Endothelial cell of umbilical vein (primary cell): ENCODE data around the gene DHX40. TPM values are rescaled to one million over a fixed set of nuclear protein-coding genes. Genes with fewer than 3 reads are reported as not detected.

Experiments used
- Bru-seq: library from RNA; stranded (reverse); fragments of 400-500 nt; gene quantifications from one replicate; lab custom pipeline; 2021; lab: Mats Ljungman, UMichigan
- BruChase-seq, 2 experiments: library from RNA; stranded (reverse); fragments of 400-500 nt; gene quantifications; one replicate each; lab custom pipeline; 2021; lab: Mats Ljungman, UMichigan
- BruUV-seq: library from RNA; stranded (reverse); fragments of 400-500 nt; replicated peaks from 2 replicates; lab custom pipeline; 2021; lab: Mats Ljungman, UMichigan
- CTCF ChIA-PET: fragments of 300-600, 350-600 bp; sonication (Branson Sonifier 250); formaldehyde crosslinking; loops from one replicate; lab custom pipeline; 2021; ENCODE audit warnings: antibody characterized with exemption, inconsistent platforms; lab: Charles Lee
- POLR2A ChIA-PET: fragments of 300-600, 350-600 bp; sonication (Branson Sonifier 250); formaldehyde crosslinking; loops from one replicate; lab custom pipeline; 2021; ENCODE audit warnings: antibody characterized with exemption, inconsistent platforms; lab: Charles Lee
- DNase-seq: peaks from one replicate; pipeline ENCODE4 v3.0.0-alpha.2; 2011; ENCODE audit warnings: low read depth, low spot score
- FAIRE-seq: peaks from 2 replicates; lab custom pipeline; 2011; peaks lifted over from hg19 to GRCh38; lab: Jason Lieb, UNC
- H2AFZ ChIP-seq: 2 replicates; pipeline ENCODE4 v1.6.0; 2012; ENCODE audit warnings: low read depth, low read length, control low read depth, inconsistent platforms
- H3K27ac ChIP-seq: 2 replicates; pipeline ENCODE4 v1.5.1; 2011; ENCODE audit warnings: low read depth, mild to moderate bottlenecking, control low read depth, low read length, moderate library complexity; ENCODE audit not compliant: insufficient read depth
- H3K27me3 ChIP-seq, 2 experiments: 2 replicates each; pipeline versions ENCODE4 v1.6.0 to v1.6.1; 2011; ENCODE audit warnings: low read length in 2 of 2, mixed read lengths in 1 of 2; ENCODE audit not compliant: control insufficient read depth in 2 of 2, insufficient read depth in 2 of 2
- H3K36me3 ChIP-seq, 2 experiments: 2 replicates in 1 of 2; 3 replicates in 1 of 2; pipeline ENCODE4 v1.5.1; 2011; ENCODE audit warnings: low read length in 2 of 2, mild to moderate bottlenecking in 1 of 2, moderate library complexity in 1 of 2; ENCODE audit not compliant: control insufficient read depth in 2 of 2, insufficient read depth in 2 of 2; ENCODE audit errors: extremely low read depth in 1 of 2
- H3K4me1 ChIP-seq: 3 replicates; pipeline ENCODE4 v1.5.1; 2011; ENCODE audit warnings: mild to moderate bottlenecking, low read length; ENCODE audit not compliant: control insufficient read depth, insufficient read depth; ENCODE audit errors: extremely low read depth
- H3K4me2 ChIP-seq: 2 replicates; pipeline ENCODE4 v1.6.1; 2011; ENCODE audit warnings: low read length, control low read depth, mixed read lengths; ENCODE audit not compliant: insufficient read depth
- H3K4me3 ChIP-seq, 3 experiments: fragments of 200-600 bp in 1 of 3; sonication (generic), shearing (Covaris generic) in 1 of 3; replicated peaks in 1 of 3; 2 replicates each; pipeline ENCODE4 v1.5.1; 2011 to 2016; ENCODE audit warnings: control low read depth in 3 of 3, low read length in 3 of 3, mild to moderate bottlenecking in 2 of 3, inconsistent platforms in 1 of 3, low read depth in 1 of 3, moderate library complexity in 1 of 3; ENCODE audit not compliant: insufficient read depth in 1 of 3
- H3K79me2 ChIP-seq: 2 replicates; pipeline ENCODE4 v1.6.0; 2012; ENCODE audit warnings: low read length, inconsistent platforms; ENCODE audit not compliant: control insufficient read depth, insufficient read depth
- H3K9ac ChIP-seq: replicated peaks from 2 replicates; pipeline ENCODE3; 2011; ENCODE audit warnings: low read length, control low read depth; ENCODE audit not compliant: insufficient read depth; ENCODE audit errors: extremely low read depth
- H3K9me1 ChIP-seq: replicated peaks from 3 replicates; pipeline ENCODE4 v1.6.0; 2011; ENCODE audit warnings: mild to moderate bottlenecking, low read length; ENCODE audit not compliant: control insufficient read depth, insufficient read depth; ENCODE audit errors: extremely low read depth
- H3K9me3 ChIP-seq: replicated peaks from 2 replicates; pipeline ENCODE4 v1.5.1; 2012; ENCODE audit warnings: low read length, inconsistent platforms; ENCODE audit not compliant: control insufficient read depth, insufficient read depth
- H4K20me1 ChIP-seq: replicated peaks from 2 replicates; pipeline ENCODE3; 2011; ENCODE audit warnings: mild to moderate bottlenecking, low read length; ENCODE audit not compliant: control insufficient read depth, insufficient read depth; ENCODE audit errors: extremely low read depth
- EZH2 ChIP-seq: IDR thresholded peaks from 2 replicates; pipeline ENCODE4 v1.6.1; 2012; ENCODE audit warnings: borderline replicate concordance, low read depth, mild to moderate bottlenecking, moderate library complexity, low read length, inconsistent platforms; ENCODE audit not compliant: severe bottlenecking
- FOS ChIP-seq: IDR thresholded peaks from 2 replicates; pipeline ENCODE4 v1.6.1; 2011; ENCODE audit warnings: mild to moderate bottlenecking, low read length, moderate library complexity, borderline replicate concordance; ENCODE audit not compliant: insufficient read depth
- GATA2 ChIP-seq: IDR thresholded peaks from 2 replicates; pipeline ENCODE4 v1.7.0; 2011; ENCODE audit warnings: low read depth, mild to moderate bottlenecking, moderate library complexity, mixed read lengths, low read length; ENCODE audit not compliant: insufficient read length, insufficient read depth
- JUN ChIP-seq: IDR thresholded peaks from 2 replicates; pipeline ENCODE4 v1.6.1; 2011; ENCODE audit warnings: borderline replicate concordance, low read depth; ENCODE audit not compliant: insufficient read length, insufficient read depth
- MYC ChIP-seq: IDR thresholded peaks from one replicate; pipeline ENCODE4 v1.6.1; 2011; ENCODE audit warnings: mild to moderate bottlenecking, low read depth, low read length
- POLR2A ChIP-seq: IDR thresholded peaks from 2 replicates; pipeline ENCODE4 v1.6.1; 2012; ENCODE audit warnings: low read depth, mild to moderate bottlenecking, control low read depth, low read length
- POLR2AphosphoS5 ChIP-seq: IDR thresholded peaks from 2 replicates; pipeline ENCODE4 v1.6.1; 2012; ENCODE audit warnings: low read depth, mild to moderate bottlenecking, control low read depth, low read length, moderate library complexity; ENCODE audit not compliant: insufficient read depth
- dilution Hi-C: fragments of 300-500 bp; cut with MboI; formaldehyde crosslinking; loops from one replicate; pipeline ENCODE4 v1.15.0; 2019; ENCODE audit warnings: low sequenced_read_pairs; ENCODE audit not compliant: extremely low pct_ligation_motif_present
- intact Hi-C: fragments of 100-400 bp; cut with micrococcal nuclease; formaldehyde crosslinking; loops from one replicate; pipeline ENCODE4 v1.10.0; 2022
- long read RNA-seq: library from polyadenylated mRNA; stranded (forward); transcript quantifications from one replicate; pipeline ENCODE4 v2.0.0, GENCODE V29; 2021
- polyA minus RNA-seq, 3 experiments: library from RNA; depleted of rRNA, polyadenylated mRNA; stranded (reverse); fragments of >200 nt; gene quantifications; 1 replicate in 1 of 3; 2 replicates in 2 of 3; pipeline ENCODE4 v1.2.3, GENCODE V29; 2011
- polyA plus RNA-seq, 4 experiments: library from polyadenylated mRNA; depleted of rRNA in 3 of 4; stranded (reverse) in 3 of 4; unstranded in 1 of 4; fragments of >200 nt; gene quantifications; 2 replicates each; pipeline versions ENCODE4 v1.2.1 to v1.2.3, GENCODE V29; 2011 to 2012; ENCODE audit warnings: missing spikeins in 1 of 4
- total RNA-seq: library from RNA; stranded (reverse); gene quantifications from 2 replicates; pipeline ENCODE4 v1.2.3, GENCODE V29; 2021
- TF ChIP-seq, protein P1 (sequence below), 2 donors: IDR thresholded peaks; 1 replicate in 1 of 2; 2 replicates in 1 of 2; pipeline ENCODE4 v1.5.1; 2011; ENCODE audit warnings: low read length in 2 of 2, mild to moderate bottlenecking in 2 of 2, moderate library complexity in 2 of 2, control low read depth in 1 of 2, inconsistent platforms in 1 of 2, low read depth in 1 of 2; ENCODE audit not compliant: insufficient read depth in 1 of 2; ENCODE audit errors: extremely low read depth in 1 of 2
- TF ChIP-seq, protein P2 (sequence below): IDR thresholded peaks from 2 replicates; pipeline ENCODE4 v1.6.1; 2011; ENCODE audit not compliant: insufficient read depth, insufficient read length

DHX40 gene, protein sequence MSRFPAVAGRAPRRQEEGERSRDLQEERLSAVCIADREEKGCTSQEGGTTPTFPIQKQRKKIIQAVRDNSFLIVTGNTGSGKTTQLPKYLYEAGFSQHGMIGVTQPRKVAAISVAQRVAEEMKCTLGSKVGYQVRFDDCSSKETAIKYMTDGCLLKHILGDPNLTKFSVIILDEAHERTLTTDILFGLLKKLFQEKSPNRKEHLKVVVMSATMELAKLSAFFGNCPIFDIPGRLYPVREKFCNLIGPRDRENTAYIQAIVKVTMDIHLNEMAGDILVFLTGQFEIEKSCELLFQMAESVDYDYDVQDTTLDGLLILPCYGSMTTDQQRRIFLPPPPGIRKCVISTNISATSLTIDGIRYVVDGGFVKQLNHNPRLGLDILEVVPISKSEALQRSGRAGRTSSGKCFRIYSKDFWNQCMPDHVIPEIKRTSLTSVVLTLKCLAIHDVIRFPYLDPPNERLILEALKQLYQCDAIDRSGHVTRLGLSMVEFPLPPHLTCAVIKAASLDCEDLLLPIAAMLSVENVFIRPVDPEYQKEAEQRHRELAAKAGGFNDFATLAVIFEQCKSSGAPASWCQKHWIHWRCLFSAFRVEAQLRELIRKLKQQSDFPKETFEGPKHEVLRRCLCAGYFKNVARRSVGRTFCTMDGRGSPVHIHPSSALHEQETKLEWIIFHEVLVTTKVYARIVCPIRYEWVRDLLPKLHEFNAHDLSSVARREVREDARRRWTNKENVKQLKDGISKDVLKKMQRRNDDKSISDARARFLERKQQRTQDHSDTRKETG
- 28.6 and 29.7 TPM in 2 replicates for total RNA-seq
- polyA plus RNA-seq: 11.6 and 14.0 TPM in 2 replicates
- polyA plus RNA-seq (2011; cell fraction: cytosol; rRNA removed): 17.8 and 18.9 TPM in 2 replicates
- 22.3 and 29.6 TPM in 2 replicates for polyA plus RNA-seq (2011; cell fraction: nucleus; rRNA removed)
- polyA plus RNA-seq (2012): 30.3 and 33.9 TPM in 2 replicates
- polyA minus RNA-seq: 22.1 and 23.1 TPM in 2 replicates
- polyA minus RNA-seq (2011; cell fraction: cytosol; rRNA and poly(A)+ RNA removed): 36.0 TPM
- 25.9 and 32.8 TPM in 2 replicates for polyA minus RNA-seq (2011; cell fraction: nucleus; rRNA and poly(A)+ RNA removed)
- Bru-seq, nascent RNA: percentile 59 among the genes with signal in this experiment
- BruChase-seq, experiment 1, labeled RNA remaining after a 6-hour chase: percentile 78 among the genes with signal in this experiment
- percentile 64 among the genes with signal in this experiment for BruChase-seq, experiment 2, labeled RNA remaining after a 2-hour chase
- long read RNA-seq, transcript DHX40-201 (18 exons, 3,660 nt): major isoform, 18 of 31 reads
- long read RNA-seq, partial matches to known transcripts: 5 of 31 reads
- long read RNA-seq, other reads (novel, unspliced or antisense): 6 of 31 reads

DNA sequence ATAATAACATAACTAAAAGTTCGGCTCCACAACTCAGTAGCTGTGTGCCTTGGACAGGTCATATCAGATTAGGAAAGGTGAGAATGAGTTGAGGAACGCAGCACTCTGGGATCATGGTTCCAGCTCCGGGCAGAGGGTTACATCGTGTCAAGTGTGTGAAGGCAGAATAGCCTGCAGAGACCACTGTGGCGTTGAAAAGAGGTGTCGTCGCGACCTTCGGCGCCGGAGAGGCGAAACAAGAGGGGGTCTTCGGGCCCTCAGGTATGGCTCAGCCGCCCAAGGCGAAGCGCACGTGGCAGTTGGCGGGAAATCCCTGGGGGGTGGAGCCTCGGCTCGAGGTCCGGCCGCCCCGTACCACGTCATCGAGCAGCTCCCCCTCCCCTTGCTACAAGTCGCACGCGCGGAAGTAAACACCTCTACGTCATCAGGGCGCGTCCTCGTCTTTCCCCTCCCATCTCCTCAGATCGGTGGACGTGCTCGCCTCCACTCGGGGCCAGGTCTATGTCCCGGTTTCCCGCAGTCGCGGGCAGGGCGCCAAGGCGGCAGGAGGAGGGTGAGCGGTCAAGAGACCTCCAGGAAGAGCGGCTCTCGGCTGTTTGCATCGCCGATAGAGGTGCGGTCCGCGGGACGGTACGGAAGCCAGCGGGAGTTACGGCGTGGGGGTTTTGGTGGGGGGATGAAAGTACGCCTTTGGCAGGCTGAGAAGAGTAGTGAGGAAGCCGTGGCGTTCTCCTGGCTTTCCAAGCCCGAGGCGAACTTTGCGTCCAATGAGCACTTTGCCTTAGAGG is at the start of gene DHX40:
DHX40 (plus strand) TSS at position 440 of the 788 bp plus-strand sequence; CDS start at position 502, 62 bp downstream.
- Histone ChIP-seq H3K4me1 (peaks cover 7% of the 10 kb centered on the region), H4K20me1 (no peaks in the 10 kb centered on the region), H3K27me3 (no peaks in the 10 kb centered on the region), H2AFZ (peak within 1 kb of the TSS; percentile 92), H3K4me2 (peak within 1 kb of the TSS; percentile 83), H3K9ac (peak within 1 kb of the TSS; percentile 69), H3K79me2 (peaks cover 2% of the 10 kb centered on the region), H3K27ac (peak within 1 kb of the TSS; percentile 53), H3K36me3 (peaks cover 0 to under 1% of the 10 kb centered on the region in 2 experiments), H3K4me3 (peak within 1 kb of the TSS; percentile 51 to 95 (median 77)), H3K9me1 (no peaks in the 10 kb centered on the region), H3K9me3 (no peaks in the 10 kb centered on the region)
- TSS peak; percentile 49 for BruUV-seq
- POLR2A ChIA-PET: interaction anchor here (0.6 kb wide), 1 partner anchor 976 kb away, joined by 3 read pairs; no protein-coding TSS in a partner anchor
- CTCF ChIA-PET: interaction anchor here (0.7 to 1.3 kb wide), 3 partner anchors 54 to 235 kb away, joined by 3 read pairs; partner anchors contain the start of gene CLTC
- intact Hi-C loops (loop anchor here (10.0 kb wide), 2 partner anchors 121 to 341 kb away; partner anchors contain the start of gene GDPD1), dilution Hi-C loops (no loop called here)
- peak; percentile 92 for DNase-seq
- FAIRE-seq: peak; percentile 81
- TF ChIP-seq JUN (no peak), POLR2AphosphoS5 (peak; percentile 57), POLR2A (peak; percentile 20), FOS (no peak), MYC (no peak), GATA2 (no peak), EZH2 (no peak)
- TF ChIP-seq, protein P1, sequence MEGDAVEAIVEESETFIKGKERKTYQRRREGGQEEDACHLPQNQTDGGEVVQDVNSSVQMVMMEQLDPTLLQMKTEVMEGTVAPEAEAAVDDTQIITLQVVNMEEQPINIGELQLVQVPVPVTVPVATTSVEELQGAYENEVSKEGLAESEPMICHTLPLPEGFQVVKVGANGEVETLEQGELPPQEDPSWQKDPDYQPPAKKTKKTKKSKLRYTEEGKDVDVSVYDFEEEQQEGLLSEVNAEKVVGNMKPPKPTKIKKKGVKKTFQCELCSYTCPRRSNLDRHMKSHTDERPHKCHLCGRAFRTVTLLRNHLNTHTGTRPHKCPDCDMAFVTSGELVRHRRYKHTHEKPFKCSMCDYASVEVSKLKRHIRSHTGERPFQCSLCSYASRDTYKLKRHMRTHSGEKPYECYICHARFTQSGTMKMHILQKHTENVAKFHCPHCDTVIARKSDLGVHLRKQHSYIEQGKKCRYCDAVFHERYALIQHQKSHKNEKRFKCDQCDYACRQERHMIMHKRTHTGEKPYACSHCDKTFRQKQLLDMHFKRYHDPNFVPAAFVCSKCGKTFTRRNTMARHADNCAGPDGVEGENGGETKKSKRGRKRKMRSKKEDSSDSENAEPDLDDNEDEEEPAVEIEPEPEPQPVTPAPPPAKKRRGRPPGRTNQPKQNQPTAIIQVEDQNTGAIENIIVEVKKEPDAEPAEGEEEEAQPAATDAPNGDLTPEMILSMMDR (IDR thresholded peaks at IDR 0.05; ENCODE audit: extremely low read depth in 1 of 2, insufficient read depth in 1 of 2, low read depth in 1 of 2, low read length in 2 of 2): no peak
- TF ChIP-seq, protein P2, sequence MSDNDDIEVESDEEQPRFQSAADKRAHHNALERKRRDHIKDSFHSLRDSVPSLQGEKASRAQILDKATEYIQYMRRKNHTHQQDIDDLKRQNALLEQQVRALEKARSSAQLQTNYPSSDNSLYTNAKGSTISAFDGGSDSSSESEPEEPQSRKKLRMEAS: peak; percentile 98
